PC-3 (cell line): ENCODE measurements around the gene CNN3. TPM values are rescaled to one million over a fixed set of nuclear protein-coding genes. Genes with fewer than 3 reads are reported as not detected.

Source experiments
- ATAC-seq: fragments of 200-7000 bp; cut with Tn5 transposase; 2 replicates; pipeline ENCODE4 v1.9.1; 2020; ENCODE audit warnings: mild to moderate bottlenecking, moderate library complexity
- BruUV-seq: library from RNA; stranded (reverse); fragments of 400-500 nt; replicated peaks from 2 replicates; lab custom pipeline; 2021; lab: Mats Ljungman, UMichigan
- CTCF ChIA-PET: fragments of 300-600 bp; sonication (Branson Sonifier 250); formaldehyde crosslinking; loops from one replicate; lab custom pipeline; 2022; ENCODE audit warnings: antibody characterized with exemption; lab: Charles Lee
- POLR2A ChIA-PET: fragments of 300-600 bp; sonication (Branson Sonifier 250); formaldehyde crosslinking; loops from one replicate; lab custom pipeline; 2022; ENCODE audit warnings: antibody characterized with exemption; ENCODE audit not compliant: unreplicated experiment; lab: Charles Lee
- DNase-seq: peaks from one replicate; pipeline ENCODE4 v3.0.0-alpha.2; 2015
- H2AFZ ChIP-seq: fragments of 300-600 bp; sonication (generic); 2 replicates; pipeline ENCODE4 v1.6.0; 2016; ENCODE audit warnings: antibody characterized with exemption, low read length
- H3F3A ChIP-seq: fragments of 300-600 bp; sonication (generic); one replicate; pipeline ENCODE4 v1.6.0; 2017; ENCODE audit warnings: antibody characterized with exemption, low read length, control low read depth, mild to moderate bottlenecking; ENCODE audit not compliant: unreplicated experiment
- H3K27ac ChIP-seq: fragments of 300-600 bp; sonication (generic); 2 replicates; pipeline ENCODE4 v1.5.1; 2016; ENCODE audit warnings: mild to moderate bottlenecking, low read length
- H3K27me3 ChIP-seq: fragments of 300-600 bp; sonication (generic); 2 replicates; pipeline ENCODE4 v1.6.1; 2016; ENCODE audit warnings: low read length, mixed read lengths
- H3K36me3 ChIP-seq: fragments of 300-600 bp; sonication (generic); 2 replicates; pipeline ENCODE4 v1.6.1; 2016; ENCODE audit warnings: low read depth, mixed run types, low read length, mixed read lengths
- H3K4me1 ChIP-seq: fragments of 300-600 bp; sonication (generic); 2 replicates; pipeline ENCODE4 v1.5.1; 2016; ENCODE audit warnings: low read length; ENCODE audit not compliant: insufficient read depth
- H3K4me2 ChIP-seq: fragments of 300-600 bp; sonication (generic); 2 replicates; pipeline ENCODE4 v1.6.0; 2016; ENCODE audit warnings: low read length
- H3K4me3 ChIP-seq: fragments of 300-600 bp; sonication (generic); 2 replicates; pipeline ENCODE4 v1.5.1; 2016; ENCODE audit warnings: mild to moderate bottlenecking, low read length, mixed read lengths
- H3K79me2 ChIP-seq: fragments of 300-600 bp; sonication (generic); 2 replicates; pipeline ENCODE4 v1.6.1; 2017; ENCODE audit warnings: low read length, mixed read lengths
- H3K9ac ChIP-seq: fragments of 300-600 bp; sonication (generic); 2 replicates; pipeline ENCODE4 v1.6.0; 2016; ENCODE audit warnings: mild to moderate bottlenecking, low read length
- H3K9me2 ChIP-seq: fragments of 300-600 bp; sonication (generic); replicated peaks from 2 replicates; pipeline ENCODE4 v1.6.1; 2016; ENCODE audit warnings: mixed run types, low read length, mixed read lengths
- H3K9me3 ChIP-seq: fragments of 300-600 bp; sonication (generic); 2 replicates; pipeline ENCODE4 v1.6.1; 2016; ENCODE audit warnings: low read length, mixed read lengths
- H4K20me1 ChIP-seq: fragments of 300-600 bp; sonication (generic); 2 replicates; pipeline ENCODE4 v1.6.1; 2016; ENCODE audit warnings: low read length, mixed read lengths
- CTCF ChIP-seq: fragments of 300-600 bp; sonication (generic); conservative IDR thresholded peaks from 2 replicates; pipeline ENCODE4 v1.5.1; 2017; ENCODE audit warnings: antibody characterized with exemption, low read depth, mild to moderate bottlenecking, low read length
- EZH2 ChIP-seq: fragments of 300-600 bp; sonication (generic); IDR thresholded peaks from one replicate; pipeline ENCODE4 v1.6.1; 2017; ENCODE audit warnings: antibody characterized with exemption, mild to moderate bottlenecking, low read length; ENCODE audit not compliant: unreplicated experiment
- EZH2phosphoT487 ChIP-seq: fragments of 300-600 bp; sonication (generic); IDR thresholded peaks from 2 replicates; pipeline ENCODE4 v1.6.1; 2018; ENCODE audit warnings: mild to moderate bottlenecking, antibody characterized with exemption, low read length, borderline replicate concordance
- intact Hi-C: fragments of 100-400 bp; cut with micrococcal nuclease; formaldehyde crosslinking; loops from 2 replicates; pipeline ENCODE4 v1.9.0; 2023
- total RNA-seq: library from RNA; depleted of rRNA; stranded (reverse); fragments of >200 nt; gene quantifications from 2 replicates; pipeline ENCODE4 v1.2.3, GENCODE V29; 2014

The CNN3 gene
- total RNA-seq, 1 experiment from 2014 or later, result 323 TPM

- Histone ChIP-seq H3K4me2 (0 out of 2 replicates have a peak overlapping the region, but pooled peaks have one; percentile 28), H3K79me2 (no peaks in the 10 kb centered on the region), H3K36me3 (no peaks in the 10 kb centered on the region), H2AFZ (no peak overlapping the region), H3F3A (no peaks in the 10 kb centered on the region), H3K4me1 (peaks cover 12% of the 10 kb centered on the region), H3K9ac (no peak overlapping the region), H4K20me1 (no peaks in the 10 kb centered on the region), H3K27ac (peak overlapping the region; percentile 13; the same call in 1 of the 2 replicates), H3K27me3 (no peaks in the 10 kb centered on the region), H3K9me2 (no peaks in the 10 kb centered on the region), H3K4me3 (no peak overlapping the region), H3K9me3 (no peaks in the 10 kb centered on the region)
- ATAC-seq, result no peak
- POLR2A ChIA-PET, result no interaction called here
- TF ChIP-seq EZH2phosphoT487 (no peak), EZH2 (no peak), CTCF (no peak)
- CTCF ChIA-PET, result interaction anchor here (0.6 kb wide), 1 partner anchor 22 kb away, joined by 4 read pairs; no protein-coding TSS in a partner anchor
- BruUV-seq, result no TSS peak
- DNase-seq, result no peak
- intact Hi-C loops, result no loop called here
These were observed 51.1 kb downstream of the CNN3 start for GRCh38 chr1:94875794-94876193.

GRCh38 chr1:94874423-94874822, 52.5 kb downstream of the CNN3 start:
- no peaks in the 10 kb centered on the region for H3K9me3 ChIP-seq
- H2AFZ ChIP-seq, result no peak overlapping the region
- TF ChIP-seq EZH2 (no peak), CTCF (no peak), EZH2phosphoT487 (no peak)
- no peaks in the 10 kb centered on the region for H4K20me1 ChIP-seq
- H3K4me2 ChIP-seq, result no peak overlapping the region
- no peak overlapping the region for H3K4me3 ChIP-seq
- DNase-seq, result no peak
- no TSS peak for BruUV-seq
- H3F3A ChIP-seq, result no peaks in the 10 kb centered on the region
- ChIA-PET CTCF (no interaction called here), POLR2A (no interaction called here)
- no peaks in the 10 kb centered on the region for H3K9me2 ChIP-seq
- H3K79me2 ChIP-seq, result no peaks in the 10 kb centered on the region
- no peak for ATAC-seq
- H3K36me3 ChIP-seq, result no peaks in the 10 kb centered on the region
- peaks cover 12% of the 10 kb centered on the region for H3K4me1 ChIP-seq
- intact Hi-C loops, result no loop called here
- H3K9ac ChIP-seq, result no peak overlapping the region
- H3K27ac ChIP-seq, result no peak overlapping the region
- H3K27me3 ChIP-seq, result no peaks in the 10 kb centered on the region

- TF ChIP-seq CTCF, result no peak
- no peak for TF ChIP-seq EZH2
- TF ChIP-seq EZH2phosphoT487, result no peak
- no TSS peak for BruUV-seq
- ChIA-PET CTCF (no interaction called here), POLR2A (no interaction called here)
- H3K9ac ChIP-seq, result no peak overlapping the region
- ATAC-seq, result no peak
- no peaks in the 10 kb centered on the region for H3K79me2 ChIP-seq
- no peak overlapping the region for H3K4me2 ChIP-seq
- no peaks in the 10 kb centered on the region for H3K9me3 ChIP-seq
- H3K27ac ChIP-seq, result no peak overlapping the region
- no peaks in the 10 kb centered on the region for H3K36me3 ChIP-seq
- no peaks in the 10 kb centered on the region for H3K27me3 ChIP-seq
- peaks cover 12% of the 10 kb centered on the region for H3K4me1 ChIP-seq
- H3K4me3 ChIP-seq, result no peak overlapping the region
- no peak overlapping the region for H2AFZ ChIP-seq
- intact Hi-C loops, result no loop called here
- H4K20me1 ChIP-seq, result no peaks in the 10 kb centered on the region
- no peaks in the 10 kb centered on the region for H3K9me2 ChIP-seq
- no peaks in the 10 kb centered on the region for H3F3A ChIP-seq
- DNase-seq, result no peak
These were observed 53.2 kb downstream of the CNN3 start for GRCh38 chr1:94873520-94874351.
